CD14-positive monocyte (primary cell): ENCODE results near the gene ACYP2. TPM values are rescaled to one million over a fixed set of nuclear protein-coding genes. Genes with fewer than 3 reads are reported as not detected.

Experiments
- DNase-seq, 3 donors: peaks; one replicate each; pipeline ENCODE4 v3.0.0-alpha.2; 2011 to 2022
- H2AFZ ChIP-seq: 2 replicates; pipeline ENCODE4 v1.6.0; 2012; ENCODE audit warnings: mild to moderate bottlenecking, low read depth, low read length, inconsistent platforms; ENCODE audit not compliant: insufficient read depth, poor library complexity, severe bottlenecking
- H3K27ac ChIP-seq, 2 donors: 1 replicate in 1 of 2; 2 replicates in 1 of 2; pipeline ENCODE4 v1.5.1; 2012 to 2013; ENCODE audit warnings: low read length in 2 of 2, control low read depth in 1 of 2, inconsistent platforms in 1 of 2, low read depth in 1 of 2, mild to moderate bottlenecking in 1 of 2
- H3K27me3 ChIP-seq, 2 donors: one replicate each; pipeline versions ENCODE4 v1.6.0 to v1.6.1; 2011 to 2013; ENCODE audit warnings: low read length in 2 of 2; ENCODE audit not compliant: control insufficient read depth in 2 of 2, insufficient read depth in 2 of 2
- H3K36me3 ChIP-seq, 2 donors: replicated peaks in 1 of 2; 1 replicate in 1 of 2; 2 replicates in 1 of 2; pipeline versions ENCODE4 v1.5.1 to v1.6.1; 2012 to 2013; ENCODE audit warnings: low read length in 2 of 2, control low read depth in 1 of 2, inconsistent platforms in 1 of 2, mild to moderate bottlenecking in 1 of 2; ENCODE audit not compliant: insufficient read depth in 2 of 2, control insufficient read depth in 1 of 2
- H3K4me1 ChIP-seq, 2 donors: 1 replicate in 1 of 2; 2 replicates in 1 of 2; pipeline versions ENCODE4 v1.5.1 to v1.6.1; 2012 to 2013; ENCODE audit warnings: low read length in 2 of 2, control low read depth in 1 of 2, inconsistent platforms in 1 of 2, mild to moderate bottlenecking in 1 of 2, moderate library complexity in 1 of 2; ENCODE audit not compliant: insufficient read depth in 2 of 2, control insufficient read depth in 1 of 2
- H3K4me2 ChIP-seq: replicated peaks from 2 replicates; pipeline ENCODE3; 2012; ENCODE audit warnings: low read length, moderate library complexity, mild to moderate bottlenecking; ENCODE audit not compliant: poor library complexity, severe bottlenecking; ENCODE audit errors: extremely low read depth
- H3K4me3 ChIP-seq, 3 experiments: fragments of 200-600 bp in 1 of 3; sonication (generic) in 1 of 3; replicated peaks in 1 of 3; 1 replicate in 2 of 3; 2 replicates in 1 of 3; pipeline ENCODE4 v1.5.1; 2011 to 2013; ENCODE audit warnings: low read length in 3 of 3, mild to moderate bottlenecking in 3 of 3, control low read depth in 2 of 3, low read depth in 2 of 3, inconsistent platforms in 1 of 3, moderate library complexity in 1 of 3
- H3K79me2 ChIP-seq: 2 replicates; pipeline ENCODE4 v1.6.0; 2012; ENCODE audit warnings: mild to moderate bottlenecking, control low read depth, inconsistent platforms, low read length, moderate library complexity; ENCODE audit not compliant: insufficient read depth
- H3K9ac ChIP-seq: 2 replicates; pipeline ENCODE4 v1.6.0; 2017; ENCODE audit warnings: low read length, mild to moderate bottlenecking; ENCODE audit not compliant: insufficient read depth, poor library complexity, severe bottlenecking
- H3K9me3 ChIP-seq, 2 donors: replicated peaks in 1 of 2; 1 replicate in 1 of 2; 2 replicates in 1 of 2; pipeline versions ENCODE4 v1.5.1 to v1.6.1; 2012 to 2013; ENCODE audit warnings: low read length in 2 of 2, control low read depth in 1 of 2; ENCODE audit not compliant: control insufficient read depth in 1 of 2, insufficient read depth in 1 of 2
- H4K20me1 ChIP-seq: 2 replicates; pipeline ENCODE4 v1.6.0; 2012; ENCODE audit warnings: mild to moderate bottlenecking, low read length, control low read depth, moderate library complexity; ENCODE audit not compliant: insufficient read depth
- H3K27ac Mint-ChIP-seq, 7 donors: one replicate each; pipeline ENCODE4 v1.8.0; 2020; ENCODE audit warnings: mild to moderate bottlenecking in 7 of 7, mixed read lengths in 7 of 7, moderate library complexity in 6 of 7, inconsistent platforms in 2 of 7
- H3K27me3 Mint-ChIP-seq, 3 donors: one replicate each; pipeline ENCODE4 v1.8.0; 2021 to 2022; ENCODE audit warnings: low read depth in 3 of 3, mild to moderate bottlenecking in 3 of 3, mixed read lengths in 3 of 3, moderate library complexity in 3 of 3, inconsistent platforms in 1 of 3
- H3K36me3 Mint-ChIP-seq, 2 donors: one replicate each; pipeline ENCODE4 v1.8.0; 2020; ENCODE audit warnings: mixed read lengths in 2 of 2, inconsistent platforms in 1 of 2, mild to moderate bottlenecking in 1 of 2
- H3K4me1 Mint-ChIP-seq: one replicate; pipeline ENCODE4 v1.8.0; 2020; ENCODE audit warnings: mild to moderate bottlenecking, mixed read lengths
- H3K4me3 Mint-ChIP-seq, 2 donors: one replicate each; pipeline ENCODE4 v1.8.0; 2020; ENCODE audit warnings: mild to moderate bottlenecking in 2 of 2, mixed read lengths in 2 of 2, moderate library complexity in 1 of 2
- H3K9me3 Mint-ChIP-seq, 7 donors: one replicate each; pipeline ENCODE4 v1.8.0; 2020 to 2022; ENCODE audit warnings: mixed read lengths in 7 of 7, mild to moderate bottlenecking in 6 of 7, moderate library complexity in 6 of 7, inconsistent platforms in 2 of 7
- WGBS: methylation state at CpG from one replicate; pipeline ENCODE4 v1.1.5; 2013; ENCODE audit warnings: missing lambda C conversion rate; ENCODE audit not compliant: insufficient coverage; 5-methylcytosine and 5-hydroxymethylcytosine counted together
- intact Hi-C, 2 donors: fragments of 100-400 bp; cut with micrococcal nuclease; formaldehyde crosslinking; loops; one replicate each; pipeline versions ENCODE4 v1.15.0 to v1.15.1; 2023
- polyA plus RNA-seq, 3 donors: library from polyadenylated mRNA; depleted of rRNA in 1 of 3; unstranded in 2 of 3; stranded (reverse) in 1 of 3; fragments of 300-500 nt in 2 of 3; fragments of >200 nt in 1 of 3; fragmentation: Illumina TruSeq in 2 of 3; gene quantifications; 1 replicate in 2 of 3; 2 replicates in 1 of 3; pipeline ENCODE4 v1.2.3, GENCODE V29; 2012 to 2021
- TF ChIP-seq, protein P1 (sequence below): fragments of 200-600 bp; IDR thresholded peaks from one replicate; pipeline ENCODE4 v1.8.0; 2022; ENCODE audit warnings: antibody characterized with exemption, mild to moderate bottlenecking

The ACYP2 gene
- polyA plus RNA-seq, 3 donors, result 6.2 to 10.8 (median 10.3) TPM

DNA sequence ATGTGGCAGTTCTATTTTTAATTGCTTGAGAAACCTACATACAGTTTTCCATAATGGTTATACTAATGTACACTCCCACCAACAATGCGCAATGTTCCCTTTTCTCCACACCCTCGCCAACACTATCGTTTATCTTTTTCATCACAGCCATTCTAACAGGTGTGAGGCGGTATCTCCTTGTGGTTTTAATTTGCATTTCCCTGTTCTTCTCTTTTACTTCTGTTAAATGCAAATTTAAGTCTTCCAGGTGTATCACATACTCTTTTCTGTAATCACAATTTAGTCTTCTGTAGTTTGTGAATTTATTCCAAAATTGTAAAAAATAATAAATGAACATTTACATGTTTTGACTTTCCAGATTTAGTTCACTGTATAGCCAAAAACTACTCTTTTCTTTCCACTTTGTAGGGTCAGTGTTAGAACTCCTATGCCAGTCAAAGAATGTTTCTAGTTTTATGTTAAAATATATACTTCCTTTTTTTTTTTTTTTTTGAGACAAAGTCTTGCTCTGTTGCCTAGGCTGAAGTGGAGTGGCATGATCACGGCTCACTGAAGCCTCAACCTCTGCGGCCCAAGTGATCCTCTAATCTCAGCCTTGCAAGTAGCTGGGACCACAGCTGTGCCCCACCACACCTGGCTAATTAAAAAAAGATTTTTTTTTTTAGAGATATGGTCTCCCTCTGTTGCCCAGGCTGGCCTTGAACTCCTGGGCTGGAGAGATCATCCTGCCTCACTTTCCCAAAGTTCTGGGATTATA, 15.4 kb upstream of the ACYP2 start:
- Histone ChIP-seq H3K27me3 (no peaks in the 10 kb centered on the region), H3K9ac (no peak overlapping the region), H3K4me2 (no peak overlapping the region), H2AFZ (no peak overlapping the region), H3K9me3 (no peaks in the 10 kb centered on the region), H3K27ac (no peak overlapping the region), H3K4me3 (no peak overlapping the region), H3K36me3 (no peaks in the 10 kb centered on the region), H3K4me1 (no peaks in the 10 kb centered on the region), H3K79me2 (no peaks in the 10 kb centered on the region), H4K20me1 (no peaks in the 10 kb centered on the region)
- TF ChIP-seq, protein P1, sequence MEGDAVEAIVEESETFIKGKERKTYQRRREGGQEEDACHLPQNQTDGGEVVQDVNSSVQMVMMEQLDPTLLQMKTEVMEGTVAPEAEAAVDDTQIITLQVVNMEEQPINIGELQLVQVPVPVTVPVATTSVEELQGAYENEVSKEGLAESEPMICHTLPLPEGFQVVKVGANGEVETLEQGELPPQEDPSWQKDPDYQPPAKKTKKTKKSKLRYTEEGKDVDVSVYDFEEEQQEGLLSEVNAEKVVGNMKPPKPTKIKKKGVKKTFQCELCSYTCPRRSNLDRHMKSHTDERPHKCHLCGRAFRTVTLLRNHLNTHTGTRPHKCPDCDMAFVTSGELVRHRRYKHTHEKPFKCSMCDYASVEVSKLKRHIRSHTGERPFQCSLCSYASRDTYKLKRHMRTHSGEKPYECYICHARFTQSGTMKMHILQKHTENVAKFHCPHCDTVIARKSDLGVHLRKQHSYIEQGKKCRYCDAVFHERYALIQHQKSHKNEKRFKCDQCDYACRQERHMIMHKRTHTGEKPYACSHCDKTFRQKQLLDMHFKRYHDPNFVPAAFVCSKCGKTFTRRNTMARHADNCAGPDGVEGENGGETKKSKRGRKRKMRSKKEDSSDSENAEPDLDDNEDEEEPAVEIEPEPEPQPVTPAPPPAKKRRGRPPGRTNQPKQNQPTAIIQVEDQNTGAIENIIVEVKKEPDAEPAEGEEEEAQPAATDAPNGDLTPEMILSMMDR, result no peak
- 58% methylated on average over 2 of the region's 6 CpGs for WGBS
- H3K27ac Mint-ChIP-seq, result peak overlapping the region in 1 of 7 donors; percentile 50
- DNase-seq, result no peak
- H3K4me3 Mint-ChIP-seq, result no peak overlapping the region
- peaks cover 0 to 5% (median 2%) of the 10 kb centered on the region in 7 donors for H3K9me3 Mint-ChIP-seq
- H3K4me1 Mint-ChIP-seq, result peaks cover 6% of the 10 kb centered on the region
- intact Hi-C loops, result no loop called here
- H3K27me3 Mint-ChIP-seq, result peaks cover 0 to 7% (median 0%) of the 10 kb centered on the region in 3 donors
- H3K36me3 Mint-ChIP-seq, result no peaks in the 10 kb centered on the region

DNA sequence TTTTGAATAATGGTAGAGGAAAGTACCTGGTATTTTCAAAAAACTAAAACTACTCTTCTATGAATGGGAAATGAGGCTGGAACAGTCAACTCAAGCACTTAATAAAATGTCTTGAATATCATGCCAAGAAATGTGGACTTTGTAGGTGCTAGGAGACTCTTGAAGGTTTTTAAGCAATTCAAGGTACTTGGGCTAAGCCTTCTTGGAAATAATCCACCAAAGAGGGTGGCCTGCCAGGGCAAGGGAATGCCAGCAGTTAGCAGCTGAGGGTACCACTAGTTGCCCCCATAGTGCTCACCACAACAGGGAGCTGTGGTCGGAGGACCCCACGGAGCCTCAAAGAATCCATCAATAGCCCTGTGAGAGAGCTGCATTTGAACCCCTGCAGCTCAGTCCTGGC, 14.6 kb upstream of the ACYP2 start:
- intact Hi-C loops, result no loop called here
- H4K20me1 ChIP-seq, result no peaks in the 10 kb centered on the region
- WGBS, result no CpG with 5 or more reads among the region's 2 CpGs
- H3K4me3 Mint-ChIP-seq, result no peak overlapping the region
- H2AFZ ChIP-seq, result no peak overlapping the region
- H3K9me3 Mint-ChIP-seq, result peaks cover 0 to 3% (median 0%) of the 10 kb centered on the region in 7 donors
- no peak overlapping the region for H3K9ac ChIP-seq
- no peak overlapping the region for H3K4me3 ChIP-seq
- H3K9me3 ChIP-seq, result no peaks in the 10 kb centered on the region
- no peaks in the 10 kb centered on the region for H3K4me1 ChIP-seq
- no peak overlapping the region for H3K27ac Mint-ChIP-seq
- H3K36me3 ChIP-seq, result no peaks in the 10 kb centered on the region
- no peaks in the 10 kb centered on the region for H3K36me3 Mint-ChIP-seq
- no peaks in the 10 kb centered on the region for H3K27me3 ChIP-seq
- DNase-seq, result no peak
- H3K27me3 Mint-ChIP-seq, result peaks cover 0 to 7% (median 0%) of the 10 kb centered on the region in 3 donors
- no peak overlapping the region for H3K27ac ChIP-seq
- H3K79me2 ChIP-seq, result no peaks in the 10 kb centered on the region
- TF ChIP-seq, protein P1, result no peak
- peaks cover 6% of the 10 kb centered on the region for H3K4me1 Mint-ChIP-seq
- no peak overlapping the region for H3K4me2 ChIP-seq
